NCI-H345 treated with DMSO at 0.1 percent for 48 hours (cell line): ENCODE data around the gene DPH1.

Experiments
- DNase-seq: peaks from one replicate; lab custom pipeline; 2025; ENCODE audit not compliant: unreplicated experiment; lab: John Stamatoyannopoulos, UW

Gene DPH1

DNA sequence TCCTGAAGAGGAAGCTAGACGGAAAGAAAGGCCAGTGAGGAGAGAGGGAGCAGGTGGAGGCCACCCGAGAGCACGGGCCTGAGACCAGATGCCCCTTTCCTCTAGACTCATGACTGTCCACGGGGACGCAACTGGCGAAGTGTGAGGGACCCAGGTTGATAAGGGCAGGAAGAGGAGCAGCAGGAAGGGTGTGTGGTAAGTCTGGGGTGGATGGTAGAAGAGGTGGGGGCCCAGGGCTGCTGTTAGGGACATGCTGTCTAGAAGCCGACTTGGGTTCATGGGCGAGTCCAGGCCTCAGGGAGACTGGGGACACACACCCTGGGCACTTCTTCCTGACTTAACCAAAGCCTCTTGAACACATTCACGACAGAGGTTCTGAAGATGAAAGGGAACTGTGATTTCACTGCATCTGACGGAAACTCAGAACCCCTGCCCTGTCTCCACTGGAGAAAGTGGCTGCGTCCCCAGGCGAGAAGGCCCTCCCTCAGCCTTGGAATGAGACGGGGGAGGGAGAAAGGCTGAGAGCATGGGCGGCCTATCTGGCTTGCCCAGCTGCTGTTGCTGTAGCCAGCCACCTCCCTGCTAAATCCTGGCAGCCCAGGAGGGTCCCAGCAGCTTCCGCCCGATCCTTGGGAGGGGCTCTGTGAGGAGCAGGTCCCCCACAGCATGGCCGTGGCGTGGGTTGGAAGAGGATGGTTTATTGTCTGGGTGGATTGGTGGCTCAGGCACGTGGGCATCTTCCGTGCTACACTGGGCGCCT, 30.9 kb downstream of the DPH1 start:
- DNase-seq = no peak

DNA sequence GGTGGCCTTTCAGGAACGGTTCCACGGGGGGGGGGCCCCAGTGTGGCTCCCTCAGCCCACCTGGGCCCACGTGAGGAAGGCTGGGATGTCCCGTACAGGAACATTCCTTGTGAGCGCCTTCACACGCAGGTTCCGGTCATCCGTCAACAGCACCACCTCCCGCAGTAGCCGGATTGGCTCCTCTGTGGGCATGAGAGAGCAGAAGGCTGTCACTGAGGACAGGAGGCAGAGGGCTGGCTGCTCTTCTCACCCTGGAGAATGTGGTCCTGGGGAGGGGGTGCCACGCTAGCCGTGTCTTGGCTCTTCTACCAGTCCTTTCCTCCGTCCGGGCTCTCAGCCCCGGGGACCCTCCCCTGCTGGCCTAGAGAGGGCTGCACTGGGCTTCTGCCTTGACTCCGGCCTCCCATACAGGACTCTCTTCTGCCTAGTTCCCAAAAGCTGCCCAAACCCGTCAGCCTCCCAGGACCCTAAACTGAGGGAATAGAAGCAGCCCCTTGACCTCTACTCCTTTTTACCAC, 31.5 kb downstream of the DPH1 start:
- no peak for DNase-seq

DNA sequence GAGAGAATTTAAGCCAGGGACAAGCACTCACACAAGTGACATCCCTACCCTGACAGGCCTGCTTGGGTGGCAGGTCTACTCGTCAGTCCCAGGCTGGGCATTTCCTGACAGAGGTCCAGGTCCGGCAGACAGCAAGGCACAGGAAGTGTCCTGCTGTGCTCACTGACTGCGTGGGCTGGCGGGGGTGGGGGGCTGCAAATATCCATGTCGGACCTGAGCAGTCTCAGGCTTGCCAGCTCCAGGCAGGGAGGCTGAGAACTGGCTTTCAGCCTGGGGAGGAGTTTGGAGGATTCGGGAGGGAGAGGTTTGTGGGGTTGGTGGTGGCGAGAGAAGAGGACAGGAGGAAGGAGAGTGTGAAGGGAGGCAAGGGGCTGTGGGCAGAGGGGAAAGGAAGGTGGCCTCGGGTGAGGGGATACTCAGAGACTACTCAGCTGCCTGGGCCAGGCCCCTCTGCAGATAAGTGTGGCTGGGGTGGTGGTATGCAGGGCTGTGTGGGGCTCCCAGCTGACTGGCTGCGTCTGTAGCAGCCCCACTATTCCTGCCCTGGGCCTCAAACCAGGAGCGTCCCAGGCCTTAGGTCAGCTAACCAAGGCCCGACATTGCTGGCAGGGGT, 32.7 kb downstream of the DPH1 start:
- no peak for DNase-seq

DNA sequence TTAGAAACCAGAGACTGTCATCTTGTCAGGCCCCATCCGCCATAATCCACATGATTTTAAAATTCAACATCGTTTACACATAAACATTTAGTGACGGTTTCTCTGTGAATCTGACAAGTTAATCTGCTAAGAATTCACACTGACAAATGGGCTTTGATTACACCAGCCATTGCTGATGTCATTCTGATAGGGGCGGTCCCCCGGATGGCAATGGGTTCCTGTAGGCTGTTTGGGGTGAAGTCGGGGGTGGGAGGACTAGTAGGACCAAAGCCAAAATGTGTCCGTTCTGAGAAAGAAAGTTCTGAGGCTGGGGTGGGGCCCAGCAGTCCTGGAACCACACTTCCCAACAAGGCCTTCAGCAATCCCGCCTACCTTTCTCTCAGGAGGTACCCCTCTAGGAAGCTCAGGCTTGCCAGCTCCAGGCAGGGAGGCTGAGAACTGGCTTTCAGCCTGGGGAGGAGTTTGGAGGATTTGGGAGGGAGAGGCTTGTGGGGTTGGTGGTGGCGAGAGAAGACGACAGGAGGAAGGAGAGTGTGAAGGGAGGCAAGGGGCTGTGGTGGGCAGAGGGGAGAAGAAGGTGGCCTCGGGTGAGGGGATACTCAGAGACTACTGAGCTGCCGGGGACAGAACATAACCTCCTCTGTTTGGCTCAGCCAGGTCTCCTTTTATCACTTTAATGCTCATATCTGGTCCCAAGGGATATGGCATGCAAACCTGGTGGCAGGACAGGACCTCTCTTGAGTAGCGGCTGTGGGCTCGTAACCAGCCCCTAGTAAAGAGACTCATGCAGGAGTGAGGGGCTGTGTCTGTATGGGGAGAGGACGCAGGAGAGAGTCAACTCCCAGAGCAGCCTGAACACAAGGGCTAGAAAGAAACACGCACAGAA, 33.6 kb downstream of the DPH1 start:
- DNase-seq = no peak

DNA sequence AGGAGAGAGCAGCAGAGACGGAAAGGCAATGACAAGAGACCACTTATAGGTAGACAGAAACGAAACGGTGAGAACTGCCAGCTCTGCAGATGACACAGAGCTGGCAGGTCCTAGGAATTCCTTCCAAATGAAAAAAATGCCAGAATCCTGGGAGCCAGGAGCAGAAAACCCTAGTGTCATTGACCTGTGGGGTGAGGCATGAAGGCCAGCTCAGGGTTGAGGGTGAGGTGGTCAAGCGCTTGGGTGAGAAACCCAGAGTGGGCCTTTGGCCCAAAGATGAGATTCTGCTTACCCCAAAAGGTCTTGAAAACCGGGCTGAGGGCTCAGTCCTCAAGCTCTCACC, 34.2 kb downstream of the DPH1 start:
- no peak for DNase-seq

DNA sequence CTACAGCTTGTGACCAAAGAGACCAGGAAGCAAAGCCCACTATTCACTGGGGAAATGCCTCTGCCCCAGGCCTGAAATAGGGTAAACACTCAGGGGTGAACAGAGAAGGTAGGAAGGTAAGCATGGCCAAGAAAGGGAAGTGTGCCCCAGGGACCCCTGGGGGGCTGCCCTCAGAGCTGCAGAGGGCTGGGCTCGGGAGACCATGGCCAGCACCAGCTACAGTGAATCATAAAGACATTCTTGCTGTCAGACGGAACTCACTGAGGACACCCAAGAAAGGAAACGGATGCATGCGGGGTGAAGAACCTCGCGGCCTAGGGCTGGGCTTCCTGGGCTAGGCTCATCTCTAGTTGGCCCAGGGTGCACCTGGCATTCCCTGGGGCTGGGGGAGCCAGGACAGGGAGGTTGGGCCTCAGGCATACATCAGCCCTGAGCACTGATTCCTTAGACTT, 34.6 kb downstream of the DPH1 start:
- no peak for DNase-seq

DNA sequence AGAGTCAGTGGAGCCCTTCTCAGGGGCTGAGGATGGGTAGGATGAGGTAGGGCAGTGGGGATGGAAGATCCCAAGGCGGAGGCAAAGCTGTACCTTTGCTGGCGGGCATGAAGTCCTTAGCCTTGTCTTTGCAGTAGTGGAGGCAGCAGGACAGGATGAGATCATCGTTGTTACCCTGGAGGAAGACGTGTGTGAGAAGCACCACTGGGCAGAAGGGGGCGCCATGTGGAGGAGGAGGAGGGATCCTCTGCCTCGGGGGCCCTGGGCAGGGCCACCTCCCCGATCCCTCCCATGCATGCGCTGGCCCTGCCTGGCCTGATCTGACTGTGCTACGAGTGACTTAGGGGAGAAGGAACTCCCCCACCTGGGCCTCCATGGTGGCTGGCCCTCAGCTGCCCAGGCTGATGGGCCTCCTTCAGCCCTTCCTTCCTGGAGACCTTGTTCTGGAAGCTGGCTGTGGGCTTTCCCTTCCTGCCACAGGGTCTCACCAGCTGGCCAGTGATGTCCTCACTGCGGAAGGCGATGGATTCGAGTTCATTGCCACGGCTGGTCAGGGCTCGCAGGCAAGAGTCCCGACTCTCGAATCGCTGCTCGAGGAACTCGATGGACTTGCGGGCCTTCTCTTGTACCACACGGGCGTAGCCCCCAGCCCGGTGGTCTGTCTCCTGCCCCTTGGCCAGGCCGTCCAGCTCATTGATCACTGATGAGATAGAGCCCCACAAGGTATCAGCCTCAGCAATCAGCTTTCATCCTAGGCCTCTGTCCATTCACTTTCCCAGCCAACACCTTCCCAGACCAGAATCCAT, 35.2 kb downstream of the DPH1 start:
- DNase-seq = no peak

DNA sequence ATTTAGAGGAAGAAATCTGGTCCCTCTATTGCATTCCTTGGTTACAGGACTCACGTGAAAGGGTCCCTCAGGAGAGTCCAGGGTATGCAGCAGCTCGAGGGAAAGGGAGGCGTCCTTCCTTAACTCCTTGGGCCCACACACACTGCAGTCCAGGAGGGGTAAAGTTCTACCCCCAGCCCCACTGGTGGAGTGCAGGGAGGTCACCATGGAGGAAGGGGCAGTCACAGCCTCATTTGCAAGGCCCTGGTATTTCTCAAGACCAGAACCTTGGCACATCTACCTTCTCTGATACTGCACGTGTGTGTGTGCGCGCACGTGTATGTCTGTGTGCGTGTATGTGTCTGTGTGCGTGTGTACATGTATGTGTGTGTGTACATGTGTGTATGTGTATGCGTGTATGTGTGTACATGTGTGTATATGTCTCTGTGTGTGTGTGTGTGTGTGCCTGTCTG, 36.0 kb downstream of the DPH1 start:
- no peak for DNase-seq

DNA sequence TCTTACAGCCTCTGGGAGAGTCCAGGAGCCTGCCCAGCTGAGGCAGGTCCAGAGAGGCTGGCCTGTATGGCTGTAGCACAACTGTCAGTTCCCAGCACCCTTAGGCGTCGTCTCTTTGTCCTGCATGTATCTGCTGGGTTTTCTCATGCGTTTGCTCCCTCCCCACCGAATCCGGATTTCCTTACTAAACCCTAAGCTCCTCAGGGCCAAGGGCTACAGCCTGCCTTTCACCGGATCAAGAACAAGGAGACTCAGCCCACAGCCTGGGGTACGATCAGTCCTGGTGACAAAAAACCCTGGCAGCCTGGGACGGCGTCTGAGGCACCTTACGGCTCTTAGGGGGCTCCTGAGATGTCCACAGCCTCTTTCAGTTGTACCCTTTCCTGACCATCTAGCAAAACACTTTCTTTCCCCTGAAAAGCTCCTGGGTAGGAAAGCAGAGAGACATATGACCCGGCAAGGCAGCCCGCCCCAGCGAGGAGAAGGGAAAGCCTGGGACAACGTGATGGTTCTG, 37.2 kb downstream of the DPH1 start:
- DNase-seq = no peak

DNA sequence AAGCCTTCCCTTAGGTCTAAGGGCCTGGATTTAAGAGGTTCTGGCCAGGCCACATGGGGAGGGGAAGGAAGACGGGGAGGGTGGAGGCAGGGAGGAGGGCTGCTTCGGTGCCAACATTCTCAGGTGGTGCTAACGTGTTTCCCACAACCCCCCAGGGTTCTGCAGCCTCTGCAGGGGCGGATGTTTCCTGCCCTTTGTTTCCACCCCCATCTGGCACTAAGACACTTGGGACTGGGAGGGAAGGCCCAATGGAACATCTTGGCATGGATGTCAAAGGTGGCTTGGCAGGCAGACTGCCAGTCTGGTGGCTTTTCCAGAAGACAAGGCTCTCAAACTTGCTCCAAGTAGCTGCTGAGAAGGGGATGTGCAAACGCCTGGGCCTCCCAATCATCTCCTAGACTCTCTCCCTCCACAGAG, 37.7 kb downstream of the DPH1 start:
- no peak for DNase-seq

DNA sequence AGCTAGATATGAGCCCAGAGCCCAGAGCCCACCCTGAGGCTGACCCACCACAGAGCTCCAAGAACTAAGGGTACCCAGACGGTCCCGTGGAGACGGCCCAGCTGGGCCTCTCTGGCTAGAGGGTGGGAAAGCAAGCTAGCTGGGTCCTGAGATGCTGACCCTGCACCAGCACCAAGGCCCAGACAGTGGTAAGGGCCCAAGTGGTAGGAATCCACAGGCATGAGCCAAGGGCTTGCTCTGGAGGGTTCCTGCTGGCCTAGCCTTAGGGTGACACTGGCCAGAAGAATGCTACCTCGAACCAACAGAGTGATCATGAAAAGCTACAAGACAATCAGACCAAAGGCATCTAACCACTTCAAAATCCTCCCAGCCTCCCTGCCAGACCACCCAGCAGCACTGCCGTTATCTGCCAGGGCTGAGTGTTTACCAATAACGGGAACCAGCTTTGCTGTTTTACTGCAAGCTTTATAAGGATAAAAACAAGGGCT, 38.1 kb downstream of the DPH1 start:
- DNase-seq = no peak

DNA sequence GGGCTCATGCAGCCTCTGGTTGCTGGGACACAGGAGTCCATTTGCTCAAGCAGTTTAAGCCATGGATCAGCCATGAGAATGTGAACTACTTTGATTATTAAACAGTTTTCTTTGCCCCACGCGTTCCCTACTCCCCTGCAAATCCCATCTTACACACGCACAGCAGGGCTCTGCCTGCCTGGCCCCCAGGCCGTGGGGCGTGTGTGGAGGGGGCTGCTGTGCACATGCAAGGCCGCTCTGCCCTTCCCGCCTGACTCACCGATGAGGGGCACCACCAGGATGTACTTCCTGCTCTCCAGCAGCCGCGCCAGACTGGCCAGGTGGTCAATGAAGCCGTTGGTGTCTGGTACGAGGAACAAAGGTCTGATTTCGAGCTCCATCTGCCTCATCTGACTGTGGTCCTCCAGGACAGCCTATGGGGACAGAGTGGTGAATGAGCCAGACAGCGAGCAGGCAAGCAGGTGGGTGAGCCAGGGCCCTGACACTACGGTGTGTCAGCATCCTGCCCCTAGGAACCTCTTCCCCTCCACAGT, 38.6 kb downstream of the DPH1 start:
- no peak for DNase-seq

DNA sequence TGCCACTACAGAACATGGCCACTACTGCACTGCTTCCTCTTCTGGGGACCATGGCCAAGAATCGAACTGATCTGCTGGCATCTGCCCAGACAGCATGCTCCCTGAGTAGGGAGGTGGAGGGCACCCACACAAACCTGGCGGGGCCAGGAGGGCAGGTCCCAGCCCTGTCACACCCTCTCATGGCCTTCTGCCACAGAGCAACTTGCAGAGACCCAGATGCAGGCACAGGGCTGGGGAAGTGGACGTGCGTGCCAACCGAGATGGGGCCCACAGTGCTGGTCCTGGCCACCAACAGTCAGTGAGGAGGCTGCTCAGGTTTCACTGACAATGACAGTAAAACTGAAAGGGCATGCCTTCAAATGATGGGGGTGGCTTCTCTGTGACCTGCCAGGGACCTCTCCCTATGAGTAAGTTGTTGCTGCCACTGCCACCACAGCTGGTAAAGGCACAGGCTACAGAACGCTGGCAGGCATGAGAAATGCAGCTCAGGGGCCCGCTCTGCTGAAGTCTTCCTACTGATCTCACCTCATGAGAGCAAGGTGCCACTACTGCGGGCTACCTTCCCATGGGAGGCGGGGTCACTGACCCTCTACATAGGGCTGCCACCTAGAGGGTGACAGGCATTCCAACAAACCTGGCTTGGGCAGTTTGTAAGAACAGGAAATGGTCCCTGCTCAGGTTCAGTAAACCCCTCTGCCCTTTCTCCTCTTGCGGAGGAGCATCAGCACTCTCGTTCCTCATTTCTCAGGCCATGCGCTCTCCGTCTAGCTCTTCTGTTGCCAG, 40.5 kb downstream of the DPH1 start:
- no peak for DNase-seq

DNA sequence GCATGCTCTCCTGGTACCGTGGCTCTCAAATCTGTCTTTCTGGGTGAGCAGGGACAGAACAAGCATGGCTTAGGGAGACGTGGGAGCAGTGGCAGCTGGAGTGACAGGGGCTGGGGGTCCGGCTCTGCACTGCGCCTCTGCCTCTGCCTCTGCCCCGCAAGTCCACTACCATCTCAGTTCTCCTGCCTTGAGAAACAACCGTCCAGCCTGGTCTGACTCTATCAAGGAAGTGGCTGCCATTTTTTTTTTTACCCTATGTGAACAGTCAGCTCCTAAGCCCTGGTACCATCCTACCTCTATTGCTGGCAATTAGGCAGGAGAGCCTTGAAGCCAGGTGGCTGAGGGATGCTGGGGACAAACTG, 41.1 kb downstream of the DPH1 start:
- DNase-seq = no peak

DNA sequence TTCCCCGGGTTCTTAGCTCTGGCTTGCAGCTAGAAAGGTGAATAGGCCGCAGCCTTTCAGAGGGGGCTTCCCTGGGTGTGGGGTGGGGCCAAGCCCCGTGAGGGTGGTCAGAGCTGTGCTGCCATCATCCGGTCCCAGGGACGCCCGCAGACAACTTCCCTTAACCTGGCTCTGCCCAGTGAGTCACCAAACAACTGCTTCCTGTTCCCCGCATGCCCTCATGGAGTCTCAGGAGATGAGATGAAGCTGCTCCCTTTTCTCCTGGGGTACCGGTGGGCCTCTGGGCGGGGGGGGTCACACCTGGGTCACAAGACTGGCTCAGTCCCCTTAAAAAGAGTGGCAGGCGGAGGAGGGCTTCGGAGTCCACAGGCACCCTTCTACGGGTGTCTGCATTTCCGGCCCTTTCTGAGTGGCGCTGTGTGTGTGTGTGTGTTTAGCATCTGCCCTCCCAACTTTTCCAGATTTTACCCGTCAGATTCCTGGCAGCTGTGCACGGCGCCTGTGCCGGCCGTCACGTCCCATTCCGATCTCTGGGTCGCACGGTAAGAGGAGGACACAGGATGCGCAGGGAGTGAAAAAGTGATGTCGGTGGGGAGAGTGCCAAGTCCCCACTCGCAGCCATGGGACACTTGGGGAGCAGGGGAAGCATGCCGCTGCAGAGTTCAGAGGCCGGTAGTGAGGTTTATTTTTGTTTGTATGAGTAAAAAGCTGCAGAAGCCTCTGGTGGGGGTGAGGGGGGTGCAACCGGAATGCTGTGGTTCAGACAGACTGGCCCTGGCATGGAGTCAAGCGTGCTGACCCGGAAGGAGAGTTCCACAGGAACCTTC, 41.7 kb downstream of the DPH1 start:
- no peak for DNase-seq

DNA sequence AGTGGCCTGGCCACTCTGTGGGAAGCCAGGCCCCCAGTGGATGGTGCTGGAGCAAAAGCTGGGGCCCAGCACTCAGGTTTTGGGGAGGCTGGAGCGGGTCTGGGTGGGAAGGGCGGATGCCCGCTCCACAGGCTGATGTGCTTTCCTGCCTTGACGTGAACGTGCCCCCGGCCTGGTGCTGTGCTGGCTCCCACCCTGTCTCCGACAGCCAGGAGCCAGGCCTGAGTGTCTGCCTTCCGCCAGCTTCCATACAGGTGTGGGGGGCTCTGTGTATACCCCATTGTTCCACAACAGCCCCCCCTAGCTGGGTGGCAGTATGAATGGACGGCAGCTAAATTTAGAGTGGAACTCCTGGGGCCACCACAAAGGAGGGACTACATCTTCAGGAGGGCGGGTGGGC, 45.0 kb downstream of the DPH1 start:
- DNase-seq = no peak

DNA sequence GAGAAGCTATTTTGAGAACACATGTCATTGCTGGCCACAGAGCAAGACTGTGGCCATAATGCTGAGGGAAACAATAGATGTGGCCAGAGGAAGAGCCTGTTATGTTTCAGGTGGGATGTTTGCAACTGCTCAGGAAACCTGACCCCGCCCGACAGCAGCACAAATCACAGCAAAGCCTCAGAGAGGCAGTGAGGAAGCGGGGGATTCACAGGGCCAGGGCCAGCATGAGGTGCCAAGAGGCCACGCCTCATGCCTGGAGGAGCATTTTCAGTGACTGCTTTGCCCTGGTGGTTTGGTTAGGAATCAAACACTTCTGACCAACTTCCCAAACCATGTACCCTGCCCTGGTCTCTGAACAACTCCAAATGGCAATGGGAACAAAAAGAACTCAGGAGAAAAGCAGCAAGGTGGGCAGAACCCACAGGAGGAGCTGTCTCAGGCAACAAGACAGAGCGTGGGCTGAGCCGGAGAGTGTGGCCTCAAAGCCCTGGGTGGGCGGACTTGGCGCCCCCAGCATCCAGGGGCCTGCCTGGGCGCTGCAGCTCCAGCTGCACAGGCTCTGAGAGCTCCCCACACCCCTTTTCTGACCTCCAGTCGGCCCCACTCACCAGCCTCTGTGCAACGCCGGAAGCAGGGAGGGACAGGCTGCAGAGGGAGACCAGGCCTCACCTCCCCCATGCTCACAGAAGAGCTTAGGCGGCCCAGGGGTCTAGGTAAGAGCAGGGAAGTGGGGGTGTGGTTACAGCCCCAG, 45.6 kb downstream of the DPH1 start:
- DNase-seq = no peak
